Panc1 (cell line): ENCODE results near the gene ANO2.

Experiments used
- POLR2AphosphoS5 ChIP-seq: IDR thresholded peaks from 2 replicates; pipeline ENCODE4 v1.6.1; 2012; ENCODE audit warnings: mild to moderate bottlenecking, low read depth, low read length, moderate library complexity
- TF ChIP-seq, protein P1 (sequence below): fragments of 450-650 bp; IDR thresholded peaks from 2 replicates; pipeline ENCODE4 v1.5.1; 2017; ENCODE audit warnings: mild to moderate bottlenecking
- TF ChIP-seq, protein P2 (sequence below), 2 experiments: IDR thresholded peaks; 2 replicates each; pipeline ENCODE4 v1.6.1; 2011 to 2012; ENCODE audit warnings: low read depth in 2 of 2, control low read depth in 1 of 2, low read length in 1 of 2, mild to moderate bottlenecking in 1 of 2, moderate library complexity in 1 of 2; ENCODE audit not compliant: insufficient read depth in 1 of 2

DNA sequence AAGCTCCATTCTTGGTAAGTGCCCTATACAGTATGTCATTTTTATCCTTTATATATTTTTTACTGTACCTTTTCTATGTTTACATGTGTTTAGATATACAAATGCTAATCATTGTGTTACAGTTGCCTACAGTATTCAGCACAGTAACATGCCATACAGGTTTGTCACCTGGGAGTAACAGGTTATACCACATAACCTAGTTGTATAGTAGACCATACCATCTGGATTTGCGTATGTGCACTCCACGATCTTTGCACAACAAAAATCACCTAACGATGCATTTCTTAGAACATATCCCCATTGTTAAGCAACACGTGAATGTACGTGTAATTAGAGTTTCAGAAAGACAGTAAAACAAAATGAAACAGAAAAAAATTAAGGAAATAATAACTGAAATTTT lies 11.9 kb upstream of the ANO2 start:
- TF ChIP-seq, protein P1, sequence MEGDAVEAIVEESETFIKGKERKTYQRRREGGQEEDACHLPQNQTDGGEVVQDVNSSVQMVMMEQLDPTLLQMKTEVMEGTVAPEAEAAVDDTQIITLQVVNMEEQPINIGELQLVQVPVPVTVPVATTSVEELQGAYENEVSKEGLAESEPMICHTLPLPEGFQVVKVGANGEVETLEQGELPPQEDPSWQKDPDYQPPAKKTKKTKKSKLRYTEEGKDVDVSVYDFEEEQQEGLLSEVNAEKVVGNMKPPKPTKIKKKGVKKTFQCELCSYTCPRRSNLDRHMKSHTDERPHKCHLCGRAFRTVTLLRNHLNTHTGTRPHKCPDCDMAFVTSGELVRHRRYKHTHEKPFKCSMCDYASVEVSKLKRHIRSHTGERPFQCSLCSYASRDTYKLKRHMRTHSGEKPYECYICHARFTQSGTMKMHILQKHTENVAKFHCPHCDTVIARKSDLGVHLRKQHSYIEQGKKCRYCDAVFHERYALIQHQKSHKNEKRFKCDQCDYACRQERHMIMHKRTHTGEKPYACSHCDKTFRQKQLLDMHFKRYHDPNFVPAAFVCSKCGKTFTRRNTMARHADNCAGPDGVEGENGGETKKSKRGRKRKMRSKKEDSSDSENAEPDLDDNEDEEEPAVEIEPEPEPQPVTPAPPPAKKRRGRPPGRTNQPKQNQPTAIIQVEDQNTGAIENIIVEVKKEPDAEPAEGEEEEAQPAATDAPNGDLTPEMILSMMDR, result no peak
- TF ChIP-seq POLR2AphosphoS5, result no peak
- TF ChIP-seq, protein P2, sequence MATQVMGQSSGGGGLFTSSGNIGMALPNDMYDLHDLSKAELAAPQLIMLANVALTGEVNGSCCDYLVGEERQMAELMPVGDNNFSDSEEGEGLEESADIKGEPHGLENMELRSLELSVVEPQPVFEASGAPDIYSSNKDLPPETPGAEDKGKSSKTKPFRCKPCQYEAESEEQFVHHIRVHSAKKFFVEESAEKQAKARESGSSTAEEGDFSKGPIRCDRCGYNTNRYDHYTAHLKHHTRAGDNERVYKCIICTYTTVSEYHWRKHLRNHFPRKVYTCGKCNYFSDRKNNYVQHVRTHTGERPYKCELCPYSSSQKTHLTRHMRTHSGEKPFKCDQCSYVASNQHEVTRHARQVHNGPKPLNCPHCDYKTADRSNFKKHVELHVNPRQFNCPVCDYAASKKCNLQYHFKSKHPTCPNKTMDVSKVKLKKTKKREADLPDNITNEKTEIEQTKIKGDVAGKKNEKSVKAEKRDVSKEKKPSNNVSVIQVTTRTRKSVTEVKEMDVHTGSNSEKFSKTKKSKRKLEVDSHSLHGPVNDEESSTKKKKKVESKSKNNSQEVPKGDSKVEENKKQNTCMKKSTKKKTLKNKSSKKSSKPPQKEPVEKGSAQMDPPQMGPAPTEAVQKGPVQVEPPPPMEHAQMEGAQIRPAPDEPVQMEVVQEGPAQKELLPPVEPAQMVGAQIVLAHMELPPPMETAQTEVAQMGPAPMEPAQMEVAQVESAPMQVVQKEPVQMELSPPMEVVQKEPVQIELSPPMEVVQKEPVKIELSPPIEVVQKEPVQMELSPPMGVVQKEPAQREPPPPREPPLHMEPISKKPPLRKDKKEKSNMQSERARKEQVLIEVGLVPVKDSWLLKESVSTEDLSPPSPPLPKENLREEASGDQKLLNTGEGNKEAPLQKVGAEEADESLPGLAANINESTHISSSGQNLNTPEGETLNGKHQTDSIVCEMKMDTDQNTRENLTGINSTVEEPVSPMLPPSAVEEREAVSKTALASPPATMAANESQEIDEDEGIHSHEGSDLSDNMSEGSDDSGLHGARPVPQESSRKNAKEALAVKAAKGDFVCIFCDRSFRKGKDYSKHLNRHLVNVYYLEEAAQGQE (IDR thresholded peaks at IDR 0.05; ENCODE audit: insufficient read depth in 1 of 2, low read depth in 2 of 2, low read length in 1 of 2), result no peak
